NCI-H2029 treated with DMSO at 0.1 percent for 48 hours (cell line): ENCODE results near the gene SDHA.
"Not testable (repeated sequence)": the region's sequence is repeated elsewhere in the genome, so short reads cannot be mapped to it uniquely, and the experiment has no call there.

Experiments used
- DNase-seq: peaks from one replicate; lab custom pipeline; 2025; lab: John Stamatoyannopoulos, UW

SDHA gene

DNA sequence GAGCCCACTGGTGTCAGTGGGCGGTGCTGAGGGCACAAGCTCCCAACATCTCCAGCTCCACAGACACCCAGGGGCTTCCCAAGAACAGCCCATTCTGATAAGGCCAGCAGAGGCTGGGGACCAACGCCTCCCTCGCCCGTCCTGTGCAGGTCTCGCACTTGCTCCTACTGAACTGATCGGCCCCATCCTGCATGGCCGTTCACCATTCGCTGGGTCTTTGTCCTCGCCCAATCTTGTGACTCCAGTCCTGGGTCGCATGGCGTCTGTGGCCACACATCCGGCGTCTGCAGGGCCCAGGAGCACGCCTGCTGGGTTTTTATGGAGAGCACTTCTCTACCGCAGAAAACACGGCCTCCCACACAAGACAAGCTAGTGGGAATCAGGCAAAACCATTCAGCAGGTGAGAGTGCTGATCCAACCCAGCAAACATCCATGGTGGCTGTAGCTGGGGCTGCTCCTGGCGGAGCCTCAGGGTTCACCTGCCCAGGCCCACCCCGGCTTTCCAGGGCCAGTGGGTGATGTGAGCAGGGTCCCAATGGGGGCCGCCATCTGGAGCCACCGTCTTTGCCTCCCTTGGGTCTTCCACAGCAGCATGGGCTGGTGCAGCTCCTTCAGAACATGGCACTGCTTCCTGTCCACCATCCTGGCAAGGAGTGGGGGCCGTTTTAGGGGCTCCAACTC is 19.5 kb upstream of the SDHA start:
- no peak for DNase-seq

DNA sequence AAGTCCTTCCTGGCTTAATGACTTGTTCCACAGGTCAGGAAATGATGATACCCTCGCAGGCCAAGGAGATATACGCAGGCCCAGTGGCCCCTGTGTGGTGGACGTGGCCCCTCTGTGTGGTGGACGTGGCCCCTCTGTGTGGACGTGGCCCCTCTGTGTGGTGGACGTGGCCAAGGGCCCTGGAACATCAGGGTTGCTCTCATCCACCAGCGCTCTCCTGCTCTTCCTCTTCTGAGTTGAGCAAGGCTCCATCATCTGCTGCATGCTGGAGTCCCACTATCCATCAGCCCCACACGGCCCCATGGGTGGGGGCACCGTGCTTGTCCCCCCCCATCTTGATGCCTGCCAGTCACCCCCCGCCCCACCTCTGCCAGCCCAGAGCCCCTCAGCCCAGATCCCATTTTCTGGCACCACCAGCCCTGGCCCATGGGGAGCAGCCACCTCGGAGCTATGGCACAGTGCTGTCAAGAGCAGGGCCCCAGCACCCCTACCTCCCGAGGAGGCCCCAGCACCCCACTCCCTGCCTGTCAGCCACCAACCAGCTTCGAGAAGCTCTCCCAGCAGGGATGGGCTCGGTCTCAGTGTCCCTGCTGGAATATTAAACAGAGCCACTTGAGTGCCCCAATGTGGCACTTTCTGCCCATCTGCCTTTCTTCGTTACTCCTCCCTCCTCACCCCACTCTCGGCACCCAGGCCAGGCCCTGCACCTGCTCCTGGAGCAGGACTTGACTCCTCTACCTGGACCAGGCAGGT is 18.7 kb upstream of the SDHA start:
- no peak for DNase-seq

DNA sequence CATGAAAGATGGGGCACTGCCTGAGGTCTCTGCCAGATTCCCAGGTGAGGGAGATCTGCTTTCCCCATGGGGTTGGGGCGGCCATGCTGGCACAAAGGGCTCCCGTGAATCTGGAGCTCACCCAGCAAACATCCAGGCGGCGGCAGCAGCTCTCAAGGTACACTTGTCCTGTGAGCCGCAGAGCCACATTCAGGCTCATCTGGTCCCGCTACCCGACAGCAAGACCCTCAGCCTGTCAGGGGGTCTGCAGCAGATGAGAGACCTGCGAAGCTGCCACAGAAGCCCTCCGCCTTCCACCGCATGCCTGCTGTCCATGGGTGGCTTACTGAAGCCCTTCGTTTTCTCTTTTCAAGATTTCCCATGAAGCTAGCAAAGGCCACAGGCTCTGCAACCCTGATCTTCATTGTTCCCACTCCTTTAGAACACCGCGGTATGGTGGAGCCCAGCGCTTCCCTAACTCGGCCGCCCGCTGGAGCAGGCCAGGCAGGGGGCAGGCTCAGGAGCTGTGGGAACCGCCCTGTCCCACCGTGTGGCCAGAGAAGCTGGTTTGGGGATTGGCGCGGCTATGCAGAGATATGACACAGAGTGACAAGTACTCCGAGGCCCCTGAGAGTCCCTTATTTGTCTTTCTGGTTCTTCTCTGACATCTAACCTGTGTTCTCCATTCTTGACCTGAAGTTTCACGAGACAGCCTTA is 18.0 kb upstream of the SDHA start:
- no peak for DNase-seq

DNA sequence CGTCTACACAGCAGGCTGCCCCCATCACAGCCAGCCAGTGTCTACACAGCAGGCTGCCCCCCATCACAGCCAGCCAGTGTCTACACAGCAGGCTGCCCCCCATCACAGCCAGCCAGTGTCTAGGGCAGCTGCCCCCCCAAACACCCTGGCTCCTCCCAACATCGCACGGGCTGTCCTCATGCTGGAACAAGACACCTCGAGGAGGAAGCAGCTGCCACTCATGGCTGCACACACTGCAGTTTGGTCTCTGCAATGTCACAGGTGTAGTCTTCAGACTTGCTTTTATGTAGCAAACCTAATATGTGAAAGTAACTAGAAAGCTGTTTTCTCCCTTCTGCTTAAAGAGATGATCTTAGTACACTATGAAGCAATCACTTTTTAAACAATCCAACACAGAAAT is 17.1 kb upstream of the SDHA start:
- DNase-seq = no peak

DNA sequence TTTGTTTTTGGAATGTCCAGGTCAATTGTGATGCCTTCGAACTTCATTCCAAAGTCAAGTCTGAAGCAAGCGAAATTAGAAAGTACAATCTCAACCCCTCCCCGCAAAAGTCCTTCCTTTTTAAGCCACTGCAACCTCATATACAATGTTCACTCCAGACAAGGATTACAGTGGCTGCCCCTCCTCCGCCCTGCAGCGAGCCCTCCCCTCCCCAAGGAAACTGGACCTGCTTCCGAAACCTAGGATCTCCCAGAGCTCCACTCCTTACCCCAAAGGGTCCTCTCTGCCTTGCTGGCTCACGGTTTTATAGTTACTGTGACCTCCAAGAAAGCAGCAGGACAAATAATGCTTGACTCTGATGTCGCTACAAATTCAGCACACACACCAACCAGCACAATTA is 16.4 kb upstream of the SDHA start:
- DNase-seq = no peak

DNA sequence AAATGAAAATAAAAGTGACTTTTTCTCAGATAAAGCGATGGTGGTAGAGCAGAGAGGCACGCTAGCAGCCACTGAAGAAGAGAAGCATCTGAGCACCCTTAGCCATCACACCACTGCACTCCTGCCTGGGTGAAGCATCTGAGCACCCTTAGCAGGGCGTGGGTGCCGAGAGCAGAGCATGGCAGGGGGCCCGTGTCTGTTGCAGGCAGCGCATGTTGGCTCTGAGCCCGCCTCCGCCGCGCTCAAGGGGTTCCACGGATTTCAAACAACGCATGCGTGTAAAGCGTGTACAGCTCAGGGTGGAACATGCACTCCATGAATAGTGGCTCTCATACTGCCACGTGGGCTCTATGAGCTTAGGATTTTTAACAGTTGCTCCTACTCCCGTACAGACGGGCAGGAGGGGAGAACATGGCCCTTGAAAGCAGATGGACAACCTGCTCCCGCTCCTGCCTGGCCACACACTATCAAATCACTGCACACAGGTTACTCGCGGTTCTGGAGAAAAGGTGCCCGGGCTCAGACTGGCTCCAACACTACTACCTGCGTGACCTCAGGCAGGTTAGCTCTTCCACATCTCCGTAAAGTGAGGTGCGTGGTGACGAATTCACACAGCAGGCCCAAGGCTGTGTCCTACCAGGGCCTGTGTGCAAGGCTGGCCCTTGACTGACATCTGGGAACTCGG is 14.7 kb upstream of the SDHA start:
- no peak for DNase-seq

DNA sequence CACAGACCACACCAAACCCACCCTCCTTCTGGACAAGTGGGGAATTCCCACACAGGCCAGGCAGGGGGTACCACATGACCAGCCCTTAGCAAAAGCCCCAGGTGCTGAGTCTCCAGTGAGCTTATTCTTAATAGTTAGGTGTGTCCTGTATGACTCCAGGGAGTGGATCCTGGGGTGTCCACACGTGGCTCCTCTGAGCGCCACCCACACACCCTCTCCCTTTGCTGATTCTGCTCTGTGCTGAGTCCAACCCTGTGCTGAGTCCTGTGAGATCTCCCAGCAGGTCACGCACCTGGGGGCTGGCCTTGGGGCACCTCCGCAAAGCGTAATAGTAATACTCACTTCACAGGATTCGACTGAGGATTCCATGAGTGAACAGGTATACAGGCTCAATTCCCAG is 14.1 kb upstream of the SDHA start:
- no peak for DNase-seq

DNA sequence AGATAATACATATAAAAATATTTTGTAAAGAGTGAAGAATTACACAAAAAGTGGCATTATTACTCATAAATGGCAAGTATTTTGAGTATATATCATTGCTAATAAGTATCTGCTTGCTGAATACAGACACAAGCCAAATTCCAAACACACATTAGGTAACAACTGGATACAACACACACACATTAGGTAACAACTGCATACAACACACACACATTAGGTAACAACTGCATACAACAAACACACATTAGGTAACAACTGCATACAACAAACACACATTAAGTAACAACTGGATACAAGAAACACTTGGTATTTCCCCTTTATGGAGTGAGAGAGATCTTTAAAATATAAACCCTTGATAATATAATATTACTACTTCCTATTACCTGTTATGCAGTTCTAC is 13.7 kb upstream of the SDHA start:
- DNase-seq = no peak

DNA sequence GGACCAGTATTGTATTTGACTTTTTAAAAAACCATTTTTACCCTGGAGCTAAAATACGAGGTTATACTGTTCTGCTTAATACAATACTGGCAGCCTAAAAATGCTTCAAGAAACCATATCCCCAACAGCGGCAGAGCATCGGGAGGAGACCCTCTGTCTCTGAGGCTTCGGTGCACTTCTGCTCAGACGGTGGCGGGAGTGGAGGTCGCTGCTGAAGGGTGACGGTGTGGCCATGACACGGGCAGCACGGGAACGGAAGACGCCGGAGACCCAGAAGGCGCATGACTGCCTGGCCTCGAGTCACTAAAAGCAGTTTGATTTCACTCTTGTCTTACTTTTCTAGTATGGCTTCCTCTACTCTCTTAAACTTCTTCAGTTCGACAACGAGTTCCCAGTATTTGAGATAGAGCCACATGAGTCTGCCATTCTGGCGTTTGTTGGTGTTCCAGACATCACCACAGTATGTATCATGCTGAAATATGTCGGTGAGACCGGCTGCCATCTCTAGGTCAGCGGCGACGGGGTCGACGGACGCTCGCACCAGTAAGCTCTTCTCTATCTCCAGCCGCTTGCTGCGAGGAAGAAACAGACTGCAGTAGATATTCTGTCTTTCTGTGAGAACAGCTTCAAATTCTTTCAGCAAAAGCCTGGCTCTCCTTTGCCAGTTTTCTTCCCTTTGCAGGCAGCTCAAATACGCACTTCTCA is 13.0 kb upstream of the SDHA start:
- no peak for DNase-seq

DNA sequence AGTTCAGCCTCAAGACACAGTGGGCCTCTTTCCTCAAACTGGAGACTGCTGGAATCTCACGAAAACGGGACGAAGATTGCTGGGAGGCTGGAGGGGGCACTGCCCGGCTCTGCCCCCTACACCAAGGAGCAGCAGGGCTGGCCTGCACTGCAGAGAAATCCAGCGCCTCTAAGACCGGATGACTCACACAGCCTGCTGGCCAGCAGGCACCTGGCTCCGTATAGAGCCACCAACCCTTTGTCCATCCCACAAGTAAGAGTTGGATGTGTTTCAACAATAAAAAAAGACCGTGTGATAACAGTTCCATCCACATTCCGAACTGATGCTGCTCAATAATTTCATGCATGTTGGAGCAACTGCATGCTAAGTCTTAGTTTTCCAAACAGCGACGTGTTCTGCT is 11.7 kb upstream of the SDHA start:
- DNase-seq = no peak

DNA sequence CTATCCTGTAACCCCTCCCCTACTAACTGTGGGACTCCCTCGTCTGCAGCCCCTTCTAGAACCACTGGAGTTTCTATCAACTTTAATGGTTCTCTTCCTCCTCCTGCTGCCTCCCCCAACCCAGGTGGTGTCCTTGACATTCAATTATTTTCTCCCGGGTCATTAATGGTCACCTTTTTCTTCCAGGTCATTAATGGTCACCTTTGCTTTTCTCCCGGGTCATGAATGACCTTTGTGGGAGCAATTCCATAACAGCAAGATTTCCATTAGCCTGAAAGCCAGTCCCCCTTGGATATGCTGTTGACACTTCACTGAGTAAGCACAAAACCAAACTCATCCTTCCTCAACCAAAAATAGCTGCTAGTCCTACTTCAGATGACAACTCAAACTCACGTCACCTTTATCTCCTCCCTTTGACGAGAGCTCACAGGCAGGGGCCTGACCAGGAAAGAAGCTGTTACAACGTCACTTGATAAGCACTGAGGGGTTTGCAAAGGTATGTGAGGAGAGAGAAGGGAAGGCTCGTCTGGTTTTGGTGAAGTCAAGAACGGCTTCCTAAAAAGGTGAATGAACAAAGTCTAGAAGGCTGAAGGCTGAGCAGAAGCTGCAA is 11.1 kb upstream of the SDHA start:
- DNase-seq = no peak

DNA sequence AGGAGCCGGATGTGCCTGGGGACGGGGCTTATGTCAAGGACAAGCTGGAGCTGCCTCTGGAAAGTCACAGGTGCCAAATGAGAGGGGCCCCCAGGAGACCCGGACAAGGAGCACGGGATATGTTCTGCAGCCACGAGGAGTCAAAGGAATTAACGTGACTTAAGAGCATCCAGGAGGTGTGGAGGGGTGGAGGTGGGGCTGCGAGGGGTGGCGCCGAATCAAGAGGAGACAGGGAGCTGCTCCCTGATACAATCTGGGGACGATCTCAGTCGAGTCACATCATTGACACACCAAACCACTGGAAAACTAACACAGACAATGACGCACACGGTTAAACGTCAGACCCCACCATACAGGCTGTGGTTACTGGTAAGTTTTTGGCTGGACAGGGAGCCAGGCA is 10.5 kb upstream of the SDHA start:
- DNase-seq = no peak

DNA sequence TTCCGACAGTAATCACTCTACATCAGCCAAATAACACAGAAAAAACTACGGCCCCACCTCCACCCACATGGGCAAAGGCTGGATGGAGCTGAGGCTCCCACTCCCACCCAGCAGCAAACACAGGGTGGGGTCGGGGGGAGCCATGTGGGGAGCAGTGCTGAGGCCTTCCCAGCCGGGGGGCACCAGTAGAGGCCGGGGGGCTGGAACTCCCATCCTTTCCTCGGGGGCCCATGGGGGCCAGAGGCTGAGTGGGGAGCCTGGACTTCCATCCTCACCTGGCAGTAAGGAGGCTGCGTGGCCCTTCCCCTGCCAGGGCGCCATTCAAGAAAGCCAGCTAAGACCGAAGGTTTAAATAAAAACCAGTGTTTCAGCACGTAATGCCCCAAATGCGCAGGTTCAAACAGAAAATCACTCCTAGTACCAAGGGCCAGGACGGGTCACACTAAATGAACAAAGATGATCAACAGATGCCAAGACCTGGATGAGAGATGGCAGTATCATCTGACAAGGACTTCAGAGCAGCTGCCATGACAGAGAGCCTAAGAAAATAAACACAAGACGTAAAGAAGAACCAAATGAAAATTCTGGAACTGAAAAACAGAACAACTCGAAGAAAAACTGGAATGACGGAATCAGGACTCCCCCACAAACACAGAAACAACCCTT is 9.5 kb upstream of the SDHA start:
- DNase-seq = no peak

DNA sequence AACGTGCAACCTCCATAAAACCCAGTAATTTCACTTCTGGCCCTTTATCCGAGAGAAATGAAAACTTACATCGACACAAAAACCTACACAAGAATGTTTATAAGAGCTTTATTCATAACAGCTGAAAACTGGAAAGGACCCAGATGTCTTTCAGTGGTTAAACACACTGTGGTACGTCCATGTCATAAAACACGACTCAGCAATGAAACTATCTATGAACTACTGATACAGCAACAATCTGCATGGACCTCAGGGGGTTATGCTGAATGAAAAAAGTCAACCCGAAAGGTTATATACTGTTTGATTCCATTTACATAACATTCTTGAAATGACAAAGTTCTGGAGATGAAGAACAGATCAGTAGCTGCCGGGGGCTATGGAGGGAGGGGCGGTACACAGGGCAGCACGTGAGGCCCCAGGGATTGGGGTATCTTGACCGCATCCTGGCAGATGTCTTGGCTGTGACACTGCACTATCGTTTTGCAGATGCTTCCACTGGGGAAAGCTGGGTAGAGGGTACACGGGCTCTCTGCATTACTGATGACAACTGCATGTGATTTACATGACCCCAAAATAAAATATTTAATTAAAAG is 4.2 kb upstream of the SDHA start:
- no peak for DNase-seq

DNA sequence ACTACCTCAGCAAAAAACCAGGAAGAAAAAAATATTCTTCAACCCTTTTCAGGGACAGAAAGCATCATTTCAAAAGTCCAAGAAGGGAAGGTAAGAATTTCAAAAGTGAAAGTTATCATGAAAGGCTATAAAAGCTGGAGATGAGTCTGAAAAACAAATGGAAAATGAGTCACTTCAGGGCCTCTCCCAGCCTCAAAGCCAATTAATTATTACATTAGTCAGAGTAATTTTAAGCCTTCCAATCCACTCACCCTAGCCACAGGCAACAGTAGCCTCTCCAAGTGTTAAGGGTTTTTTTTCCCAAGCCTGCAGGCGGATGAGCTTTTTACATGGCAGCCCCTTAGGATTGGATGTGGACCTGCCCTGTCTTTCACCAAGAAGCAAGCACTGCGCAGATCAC is 2.9 kb upstream of the SDHA start:
- DNase-seq = not testable (repeated sequence)

DNA sequence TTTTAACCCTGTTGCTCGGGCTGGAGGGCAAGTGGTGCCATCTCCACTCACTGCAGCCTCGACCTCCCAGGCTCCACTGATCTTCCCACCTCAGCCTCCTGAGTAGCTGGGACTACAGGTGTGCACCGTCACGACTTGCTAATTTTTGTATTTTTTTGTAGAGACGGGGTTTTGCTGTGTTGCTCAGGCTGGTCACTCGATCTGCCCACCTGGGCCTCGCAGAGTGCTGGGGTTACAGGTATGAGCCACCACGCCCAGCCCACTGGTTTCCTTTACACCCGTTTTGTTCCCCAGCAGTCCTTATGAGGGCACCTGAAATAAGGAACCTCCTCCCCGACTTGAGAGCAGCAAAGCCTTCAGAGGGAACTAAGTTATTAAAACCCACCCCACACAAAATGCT is 2.0 kb upstream of the SDHA start:
- not testable (repeated sequence) for DNase-seq

DNA sequence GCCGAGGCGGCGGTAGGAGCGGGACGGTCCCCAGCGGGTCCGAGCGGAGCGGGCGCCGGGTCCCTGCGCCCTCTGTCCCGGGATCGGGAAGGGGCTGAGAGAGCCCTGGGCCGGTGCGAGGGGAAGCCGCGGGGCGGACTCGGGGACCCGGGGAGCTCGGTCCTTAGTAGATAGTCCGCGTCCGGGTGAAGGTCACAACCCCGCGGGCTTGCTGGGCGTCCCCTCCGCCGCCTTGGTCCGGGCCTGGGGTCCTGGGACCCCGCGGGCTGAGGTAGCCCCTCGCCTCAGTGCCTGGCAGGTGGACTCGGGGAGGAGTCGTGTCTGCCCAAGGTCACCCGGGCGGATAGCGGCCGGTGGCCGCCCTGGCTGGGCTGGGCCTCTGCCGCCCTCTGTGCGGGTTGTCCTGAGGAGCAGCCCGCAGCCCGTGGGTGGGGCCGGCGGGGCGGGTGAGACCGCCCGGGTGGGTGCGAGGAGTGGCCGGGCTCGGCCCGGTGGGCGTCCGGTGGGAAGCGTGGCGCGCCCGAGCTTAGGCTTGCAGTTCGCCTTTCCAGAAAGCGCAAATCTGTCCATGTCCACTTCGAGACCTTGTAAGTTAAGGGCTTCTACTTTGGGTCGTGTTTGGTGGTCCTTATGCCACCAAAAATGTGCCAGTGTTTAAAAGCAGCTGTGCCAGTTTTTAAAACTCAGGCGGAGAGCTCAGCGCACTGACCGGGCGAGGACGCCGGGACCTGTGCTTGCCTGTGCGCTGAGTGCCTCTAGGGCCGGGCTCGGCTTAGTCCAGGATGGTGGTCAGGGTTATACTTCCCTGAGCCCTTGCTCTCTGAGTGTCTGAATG is 554 bp downstream of the SDHA start:
- DNase-seq = no peak

DNA sequence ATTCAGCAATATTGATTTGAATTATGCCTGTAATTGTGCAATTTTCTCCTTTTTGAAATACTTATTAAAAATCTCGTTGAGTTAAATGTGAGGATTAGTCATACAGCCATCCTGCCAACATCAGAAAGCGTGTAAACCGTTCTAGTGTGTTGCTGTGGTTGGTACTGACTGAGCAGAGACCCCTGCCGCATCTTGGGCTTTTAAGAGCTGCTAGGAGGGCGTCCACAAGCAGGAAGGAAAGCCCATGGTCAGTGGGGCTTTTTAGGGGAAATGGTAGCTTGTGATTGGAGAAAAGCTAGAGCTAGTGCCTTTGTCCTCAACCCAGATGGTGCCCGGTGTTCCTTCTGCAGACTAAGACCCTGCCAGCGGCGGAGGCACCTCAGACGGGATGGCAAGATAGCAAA is 1.3 kb downstream of the SDHA start:
- no peak for DNase-seq

DNA sequence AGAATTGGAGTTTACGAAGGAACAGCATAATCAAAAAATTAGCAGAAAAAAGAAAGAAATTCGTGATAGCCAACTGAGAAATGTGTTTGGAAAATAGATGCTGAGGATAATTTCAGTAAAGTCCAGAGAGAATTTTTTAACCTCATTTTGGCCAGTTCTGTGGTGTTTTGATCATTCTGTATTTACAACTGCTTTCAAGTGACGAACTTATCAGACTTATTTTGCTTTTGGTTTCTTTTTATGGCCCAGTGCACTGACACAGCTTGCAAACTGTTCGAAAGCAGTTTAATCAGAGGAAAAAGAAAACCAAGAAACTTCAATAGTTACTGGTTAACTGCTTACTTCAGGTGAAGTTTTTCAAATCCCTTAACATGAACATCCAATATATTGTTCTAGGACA is 1.9 kb downstream of the SDHA start:
- DNase-seq = no peak
